Mesendoderm (in vitro differentiated cells): ENCODE measurements around the gene S100A1.

ENCODE experiments used
- DNase-seq: peaks from one replicate; pipeline ENCODE4 v3.0.0; 2013
- H2AK5ac ChIP-seq: 2 replicates; pipeline ENCODE4 v1.6.1; 2013; ENCODE audit warnings: low read length, inconsistent platforms
- H2BK120ac ChIP-seq: 2 replicates; pipeline ENCODE4 v1.6.1; 2013; ENCODE audit warnings: low read depth, mild to moderate bottlenecking, low read length, moderate library complexity, mixed read lengths
- H2BK15ac ChIP-seq: replicated peaks from 2 replicates; pipeline ENCODE4 v1.6.1; 2013; ENCODE audit warnings: low read depth, mild to moderate bottlenecking, moderate library complexity
- H2BK5ac ChIP-seq: 2 replicates; pipeline ENCODE4 v1.6.1; 2013; ENCODE audit warnings: low read length, inconsistent platforms
- H3K18ac ChIP-seq: 2 replicates; pipeline ENCODE4 v1.6.1; 2013; ENCODE audit warnings: mild to moderate bottlenecking, low read length, mixed read lengths
- H3K23ac ChIP-seq: one replicate; pipeline ENCODE4 v1.6.1; 2013; ENCODE audit warnings: low read length
- H3K27ac ChIP-seq: 2 replicates; pipeline ENCODE4 v1.5.1; 2013; ENCODE audit warnings: low read depth, mild to moderate bottlenecking, inconsistent platforms, low read length, moderate library complexity
- H3K27me3 ChIP-seq: 2 replicates; pipeline ENCODE4 v1.6.1; 2013; ENCODE audit warnings: low read length, control low read depth, mild to moderate bottlenecking, inconsistent platforms; ENCODE audit not compliant: insufficient read depth, poor library complexity
- H3K36me3 ChIP-seq: 2 replicates; pipeline ENCODE4 v1.6.1; 2013; ENCODE audit warnings: low read length, inconsistent platforms; ENCODE audit not compliant: control insufficient read depth, insufficient read depth
- H3K4ac ChIP-seq: one replicate; pipeline ENCODE4 v1.6.1; 2013; ENCODE audit warnings: low read depth, mild to moderate bottlenecking, low read length, moderate library complexity
- H3K4me1 ChIP-seq: 2 replicates; pipeline ENCODE4 v1.6.1; 2013; ENCODE audit warnings: low read depth, low read length, inconsistent platforms; ENCODE audit not compliant: control insufficient read depth
- H3K4me2 ChIP-seq: 2 replicates; pipeline ENCODE4 v1.6.1; 2013; ENCODE audit warnings: low read length
- H3K4me3 ChIP-seq: 2 replicates; pipeline ENCODE4 v1.5.1; 2013; ENCODE audit warnings: mild to moderate bottlenecking, low read length
- H3K56ac ChIP-seq: one replicate; pipeline ENCODE4 v1.6.1; 2013; ENCODE audit warnings: low read length
- H3K79me1 ChIP-seq: 2 replicates; pipeline ENCODE4 v1.6.1; 2013; ENCODE audit warnings: low read length, inconsistent platforms
- H3K79me2 ChIP-seq: 2 replicates; pipeline ENCODE4 v1.6.1; 2013; ENCODE audit warnings: mild to moderate bottlenecking, low read length; ENCODE audit not compliant: control insufficient read depth, insufficient read depth
- H3K9ac ChIP-seq: 2 replicates; pipeline ENCODE4 v1.6.1; 2013; ENCODE audit warnings: low read length, inconsistent platforms
- H4K5ac ChIP-seq: one replicate; pipeline ENCODE4 v1.6.1; 2013; ENCODE audit warnings: low read length
- H4K8ac ChIP-seq: one replicate; pipeline ENCODE4 v1.6.1; 2013; ENCODE audit warnings: low read depth, mild to moderate bottlenecking, control low read depth, low read length, moderate library complexity
- WGBS: extraction: QIAGEN DNeasy Blood & Tissue Kit; methylation state at CpG from one replicate; pipeline ENCODE4 v1.1.7; 2013; ENCODE audit warnings: low lambda C conversion rate, missing lambda C conversion rate; ENCODE audit not compliant: insufficient coverage; ENCODE audit errors: extremely low coverage; 5-methylcytosine and 5-hydroxymethylcytosine counted together

The S100A1 gene

DNA sequence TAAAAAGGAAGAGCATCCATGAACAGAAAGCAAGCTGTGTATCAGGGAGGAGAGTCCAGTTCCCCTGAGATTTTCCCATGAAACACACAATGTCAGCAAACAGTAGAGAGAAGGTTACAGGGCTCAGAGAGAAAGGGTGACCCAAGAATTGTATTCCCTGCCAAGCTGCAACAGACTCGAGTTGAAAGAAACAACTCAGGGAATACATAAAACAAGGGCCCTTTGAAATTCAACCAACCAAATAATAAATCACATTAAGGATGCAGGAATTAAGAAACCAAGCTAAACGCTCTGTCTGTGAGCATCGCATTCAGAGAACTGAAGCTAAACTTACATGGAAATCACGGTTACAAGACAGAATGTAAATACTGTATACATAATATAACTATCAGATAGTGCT is 35.5 kb upstream of the S100A1 start:
- no peak overlapping the region for H3K9ac ChIP-seq
- no peaks in the 10 kb centered on the region for H3K4me1 ChIP-seq
- no peak overlapping the region for H3K56ac ChIP-seq
- H3K4me3 ChIP-seq, result no peak overlapping the region
- H2BK5ac ChIP-seq, result no peak overlapping the region
- H3K79me1 ChIP-seq, result no peaks in the 10 kb centered on the region
- H4K8ac ChIP-seq, result no peak overlapping the region
- no peaks in the 10 kb centered on the region for H3K27me3 ChIP-seq
- H2BK15ac ChIP-seq, result no peak overlapping the region
- no peaks in the 10 kb centered on the region for H3K79me2 ChIP-seq
- no peak overlapping the region for H3K23ac ChIP-seq
- no peak overlapping the region for H3K27ac ChIP-seq
- no peak overlapping the region for H2AK5ac ChIP-seq
- H3K18ac ChIP-seq, result no peak overlapping the region
- no peaks in the 10 kb centered on the region for H3K36me3 ChIP-seq
- no peak overlapping the region for H2BK120ac ChIP-seq
- H4K5ac ChIP-seq, result no peak overlapping the region
- no peak for DNase-seq
- WGBS, result no CpG with 5 or more reads among the region's 4 CpGs
- no peak overlapping the region for H3K4me2 ChIP-seq
- no peak overlapping the region for H3K4ac ChIP-seq

DNA sequence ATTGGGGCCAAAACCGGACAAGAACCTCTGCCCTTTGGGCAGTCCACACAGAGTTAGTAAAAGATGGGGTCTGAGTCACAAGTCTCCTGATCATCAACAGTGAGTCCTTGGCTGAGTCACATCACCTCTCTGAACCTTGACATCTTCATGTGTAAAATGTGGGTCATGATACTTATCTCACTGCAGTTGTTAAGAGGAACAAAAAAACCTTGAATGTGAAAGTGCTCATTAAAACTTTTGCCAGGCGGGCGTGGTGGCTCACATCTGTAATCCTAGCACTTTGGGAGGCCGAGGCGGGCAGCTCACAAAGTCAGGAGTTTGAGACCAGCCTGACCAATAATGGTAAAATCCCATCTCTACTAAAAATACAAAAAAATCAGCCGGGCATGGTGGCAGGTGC is 31.0 kb upstream of the S100A1 start:
- H3K4me3 ChIP-seq, result no peak overlapping the region
- H3K23ac ChIP-seq, result no peak overlapping the region
- H2AK5ac ChIP-seq, result no peak overlapping the region
- no peak overlapping the region for H3K56ac ChIP-seq
- no peak overlapping the region for H4K8ac ChIP-seq
- no CpG with 5 or more reads among the region's 6 CpGs for WGBS
- H3K27me3 ChIP-seq, result no peaks in the 10 kb centered on the region
- no peak overlapping the region for H2BK15ac ChIP-seq
- H2BK120ac ChIP-seq, result no peak overlapping the region
- H3K36me3 ChIP-seq, result no peaks in the 10 kb centered on the region
- no peaks in the 10 kb centered on the region for H3K79me2 ChIP-seq
- no peak overlapping the region for H3K9ac ChIP-seq
- DNase-seq, result no peak
- no peak overlapping the region for H2BK5ac ChIP-seq
- no peak overlapping the region for H3K27ac ChIP-seq
- H3K18ac ChIP-seq, result no peak overlapping the region
- H3K4me1 ChIP-seq, result peaks cover 2% of the 10 kb centered on the region
- H4K5ac ChIP-seq, result no peak overlapping the region
- H3K79me1 ChIP-seq, result no peaks in the 10 kb centered on the region
- H3K4ac ChIP-seq, result no peak overlapping the region
- no peak overlapping the region for H3K4me2 ChIP-seq

DNA sequence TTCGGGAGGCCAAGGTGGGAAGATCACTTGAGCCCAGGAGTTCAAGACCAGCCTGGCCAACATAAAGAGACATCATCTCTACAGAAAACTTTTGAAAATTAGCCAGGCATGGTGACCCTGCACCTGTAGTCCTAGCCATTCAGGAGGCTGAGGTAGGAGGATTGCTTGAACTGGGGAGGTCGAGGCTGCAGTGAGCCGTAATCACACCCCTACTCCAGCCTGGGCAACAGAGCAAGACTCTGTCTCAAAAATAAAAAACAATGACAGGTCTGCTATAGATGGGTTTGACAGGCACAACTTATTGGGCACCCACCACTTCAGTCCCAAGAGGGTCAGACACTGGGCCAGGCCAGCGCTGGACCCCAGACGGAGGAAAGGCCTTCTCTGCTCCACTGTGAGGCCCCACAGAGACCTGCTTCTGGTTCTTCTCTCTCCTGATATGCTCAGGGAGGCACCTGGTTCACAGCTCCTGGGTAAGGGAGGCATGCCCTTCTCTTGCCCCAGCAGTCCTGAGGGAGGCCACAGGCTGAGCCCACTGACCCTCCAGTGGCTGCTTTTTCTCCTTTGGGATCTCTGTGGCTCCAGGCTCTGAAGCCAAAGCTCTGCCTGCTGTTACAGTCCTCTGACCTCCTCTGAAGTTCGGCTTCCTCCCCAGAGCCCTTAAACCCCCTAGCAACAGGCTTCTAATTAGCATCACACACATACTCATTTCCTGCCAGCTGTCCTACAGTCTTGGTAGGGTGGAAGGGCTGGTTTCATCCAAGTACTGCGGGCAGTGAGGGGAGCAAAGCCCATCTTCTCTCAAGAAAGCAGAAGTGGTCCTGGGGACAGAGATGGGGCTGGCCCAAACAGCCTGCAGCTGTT is 29.7 kb upstream of the S100A1 start:
- Histone ChIP-seq H3K4me3 (no peak overlapping the region), H3K79me2 (no peaks in the 10 kb centered on the region), H4K8ac (no peak overlapping the region), H3K56ac (peak overlapping the region; percentile 67), H3K4me2 (no peak overlapping the region), H3K27me3 (no peaks in the 10 kb centered on the region), H3K36me3 (no peaks in the 10 kb centered on the region), H4K5ac (no peak overlapping the region), H3K27ac (peak overlapping the region; percentile 43), H2AK5ac (no peak overlapping the region), H2BK5ac (peak overlapping the region; percentile 59), H3K79me1 (no peaks in the 10 kb centered on the region), H3K4ac (no peak overlapping the region), H3K9ac (peak overlapping the region; percentile 28), H3K18ac (peak overlapping the region; percentile 28), H2BK120ac (no peak overlapping the region), H3K23ac (no peak overlapping the region), H3K4me1 (peaks cover 2% of the 10 kb centered on the region), H2BK15ac (no peak overlapping the region)
- WGBS, result no CpG with 5 or more reads among the region's 7 CpGs
- DNase-seq, result peak; percentile 91

DNA sequence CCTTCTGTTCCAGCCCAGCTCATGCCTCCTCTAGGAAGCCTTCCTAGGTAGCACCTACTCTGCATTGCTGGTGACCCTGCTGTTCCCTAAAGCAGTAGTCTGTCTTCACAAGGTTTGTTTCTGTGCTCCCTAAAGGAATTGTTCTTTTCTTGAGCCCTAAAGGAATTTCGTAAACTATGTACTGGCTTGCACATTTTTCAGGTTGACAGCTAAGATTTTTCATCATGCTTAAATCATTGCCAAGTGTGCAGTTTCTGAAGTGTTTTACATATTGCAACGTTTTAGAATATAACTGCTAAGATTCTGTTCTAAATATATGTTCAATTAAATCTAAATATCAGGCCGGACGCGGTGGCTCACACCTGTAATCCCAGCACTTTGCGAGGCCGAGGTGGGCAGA is 28.4 kb upstream of the S100A1 start:
- Histone ChIP-seq H3K79me2 (no peaks in the 10 kb centered on the region), H3K79me1 (no peaks in the 10 kb centered on the region), H2BK5ac (no peak overlapping the region), H4K8ac (no peak overlapping the region), H3K4me1 (peaks cover 2% of the 10 kb centered on the region), H3K56ac (no peak overlapping the region), H4K5ac (no peak overlapping the region), H3K23ac (no peak overlapping the region), H2BK120ac (no peak overlapping the region), H2AK5ac (no peak overlapping the region), H3K18ac (no peak overlapping the region), H3K4me3 (no peak overlapping the region), H3K27me3 (no peaks in the 10 kb centered on the region), H3K4ac (no peak overlapping the region), H3K9ac (no peak overlapping the region), H3K36me3 (no peaks in the 10 kb centered on the region), H3K4me2 (no peak overlapping the region), H2BK15ac (no peak overlapping the region), H3K27ac (no peak overlapping the region)
- WGBS, result no CpG with 5 or more reads among the region's 7 CpGs
- no peak for DNase-seq

DNA sequence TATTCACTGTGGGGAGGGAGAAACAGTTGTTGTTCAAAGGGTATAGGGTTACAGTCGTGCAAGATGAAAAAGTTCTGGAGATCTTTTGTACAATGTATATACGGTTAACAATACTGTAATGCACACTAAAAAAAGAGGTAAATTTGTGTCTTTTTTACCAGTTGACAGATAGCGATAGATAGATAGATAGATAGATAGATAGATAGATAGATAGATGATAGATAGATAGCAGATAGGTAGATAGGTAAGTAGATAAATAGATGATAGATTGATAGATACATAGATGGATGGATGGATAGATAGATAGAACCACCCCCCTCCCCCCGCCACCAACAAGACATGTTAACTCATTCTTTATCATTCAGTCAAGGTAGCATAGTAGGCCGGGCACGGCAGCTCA is 25.5 kb upstream of the S100A1 start:
- Histone ChIP-seq H3K27ac (no peak overlapping the region), H2BK120ac (no peak overlapping the region), H3K4me3 (no peak overlapping the region), H3K9ac (no peak overlapping the region), H3K4me2 (no peak overlapping the region), H3K4ac (no peak overlapping the region), H3K27me3 (no peaks in the 10 kb centered on the region), H3K23ac (no peak overlapping the region), H4K8ac (no peak overlapping the region), H4K5ac (no peak overlapping the region), H3K18ac (no peak overlapping the region), H3K56ac (no peak overlapping the region), H2BK5ac (no peak overlapping the region), H3K4me1 (peaks cover 2% of the 10 kb centered on the region), H3K79me1 (no peaks in the 10 kb centered on the region), H2BK15ac (no peak overlapping the region), H3K79me2 (no peaks in the 10 kb centered on the region), H2AK5ac (no peak overlapping the region), H3K36me3 (no peaks in the 10 kb centered on the region)
- no peak for DNase-seq
- WGBS, result no CpG with 5 or more reads among the region's 6 CpGs

DNA sequence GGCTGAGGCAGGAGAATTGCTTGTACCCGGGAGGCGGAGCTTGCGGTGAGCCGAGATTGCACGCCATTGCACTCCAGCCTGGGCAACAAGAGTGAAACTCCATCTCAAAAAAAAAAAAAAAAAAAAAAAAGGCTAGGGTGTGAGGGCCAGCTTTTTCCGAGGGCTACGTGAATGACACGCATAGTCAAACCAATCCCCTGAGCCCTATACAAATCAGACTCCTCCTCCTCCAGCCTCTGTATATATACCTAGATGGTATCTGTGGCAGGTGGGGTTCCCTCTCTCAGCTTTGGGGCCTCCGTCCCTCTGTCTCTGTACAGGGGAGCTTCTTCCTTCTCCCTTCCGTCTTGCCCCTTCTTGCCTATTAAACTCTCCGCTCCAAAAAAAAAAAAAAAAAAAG is 22.0 kb upstream of the S100A1 start:
- H3K79me1 ChIP-seq, result no peaks in the 10 kb centered on the region
- no peak overlapping the region for H3K9ac ChIP-seq
- H3K18ac ChIP-seq, result no peak overlapping the region
- no peak overlapping the region for H2AK5ac ChIP-seq
- H4K8ac ChIP-seq, result no peak overlapping the region
- DNase-seq, result no peak
- H3K56ac ChIP-seq, result no peak overlapping the region
- no peak overlapping the region for H3K4me2 ChIP-seq
- H3K79me2 ChIP-seq, result no peaks in the 10 kb centered on the region
- no peak overlapping the region for H2BK5ac ChIP-seq
- H3K27me3 ChIP-seq, result no peaks in the 10 kb centered on the region
- H2BK120ac ChIP-seq, result no peak overlapping the region
- H3K4me3 ChIP-seq, result no peak overlapping the region
- H3K27ac ChIP-seq, result no peak overlapping the region
- peaks cover 4% of the 10 kb centered on the region for H3K4me1 ChIP-seq
- H3K23ac ChIP-seq, result no peak overlapping the region
- no peaks in the 10 kb centered on the region for H3K36me3 ChIP-seq
- WGBS, result no CpG with 5 or more reads among the region's 11 CpGs
- no peak overlapping the region for H4K5ac ChIP-seq
- no peak overlapping the region for H2BK15ac ChIP-seq
- H3K4ac ChIP-seq, result no peak overlapping the region
